ENCODE measurements around the gene LIN7A. TPM values are rescaled to one million over a fixed set of nuclear protein-coding genes. Genes with fewer than 3 reads are reported as not detected.

The LIN7A gene
- polyA plus RNA-seq, 1 donor from 2014 or later: 31.5 TPM

DNA sequence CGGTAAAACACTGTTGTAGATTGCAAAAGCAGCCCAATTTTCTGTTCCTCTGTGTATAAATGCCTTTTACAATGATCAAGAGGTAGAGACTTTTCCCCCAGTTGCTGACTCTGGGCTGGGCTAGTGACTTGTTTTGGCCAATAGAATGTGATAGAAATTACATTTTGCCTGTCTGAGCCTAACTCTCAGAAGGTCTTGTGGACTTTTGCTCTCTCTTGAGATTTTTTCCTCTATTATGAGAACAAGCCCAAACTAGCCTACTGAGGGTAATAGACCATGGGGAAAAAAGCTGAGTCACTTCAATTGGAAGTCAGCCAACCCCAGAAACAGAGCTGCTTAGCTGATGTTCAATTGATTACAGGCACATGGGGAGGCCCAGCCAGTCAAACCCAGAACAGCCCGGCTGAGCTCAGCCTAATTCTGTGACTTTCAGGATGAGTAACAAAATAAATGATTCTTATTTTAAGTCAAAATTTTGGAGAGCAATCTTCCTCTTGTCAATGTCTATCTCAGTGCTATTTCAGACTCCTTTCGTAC is 159.7 kb downstream of the LIN7A start:
- Histone ChIP-seq H3K9me2 (ENCODE audit: insufficient read depth, low read length) (no peaks in the 10 kb centered on the region), H3K4me3 (ENCODE audit: low read length) (no peak overlapping the region), H3K9ac (ENCODE audit: low read length) (no peak overlapping the region), H3K27ac (ENCODE audit: low read length) (no peak overlapping the region), H4K20me1 (ENCODE audit: insufficient read depth) (no peaks in the 10 kb centered on the region), H2AFZ (ENCODE audit: low read depth, low read length) (no peak overlapping the region), H3K79me2 (replicated peaks; ENCODE audit: insufficient read depth, low read length) (no peaks in the 10 kb centered on the region), H3K27me3 (ENCODE audit: insufficient read depth, low read depth, low read length) (no peaks in the 10 kb centered on the region), H3K9me3 (ENCODE audit: low read length) (no peaks in the 10 kb centered on the region), H3F3A (ENCODE audit: insufficient read depth, low read length, poor library complexity, severe bottlenecking) (no peaks in the 10 kb centered on the region), H3K4me2 (ENCODE audit: low read length) (no peak overlapping the region), H3K36me3 (ENCODE audit: insufficient read depth, low read length) (no peaks in the 10 kb centered on the region)
- no peak for TF ChIP-seq EP300 (conservative IDR thresholded peaks at IDR 0.05; ENCODE audit: poor library complexity, severe bottlenecking)
- no peak for TF ChIP-seq SMC3 (conservative IDR thresholded peaks at IDR 0.05; ENCODE audit: poor library complexity)
- TF ChIP-seq, protein P1, sequence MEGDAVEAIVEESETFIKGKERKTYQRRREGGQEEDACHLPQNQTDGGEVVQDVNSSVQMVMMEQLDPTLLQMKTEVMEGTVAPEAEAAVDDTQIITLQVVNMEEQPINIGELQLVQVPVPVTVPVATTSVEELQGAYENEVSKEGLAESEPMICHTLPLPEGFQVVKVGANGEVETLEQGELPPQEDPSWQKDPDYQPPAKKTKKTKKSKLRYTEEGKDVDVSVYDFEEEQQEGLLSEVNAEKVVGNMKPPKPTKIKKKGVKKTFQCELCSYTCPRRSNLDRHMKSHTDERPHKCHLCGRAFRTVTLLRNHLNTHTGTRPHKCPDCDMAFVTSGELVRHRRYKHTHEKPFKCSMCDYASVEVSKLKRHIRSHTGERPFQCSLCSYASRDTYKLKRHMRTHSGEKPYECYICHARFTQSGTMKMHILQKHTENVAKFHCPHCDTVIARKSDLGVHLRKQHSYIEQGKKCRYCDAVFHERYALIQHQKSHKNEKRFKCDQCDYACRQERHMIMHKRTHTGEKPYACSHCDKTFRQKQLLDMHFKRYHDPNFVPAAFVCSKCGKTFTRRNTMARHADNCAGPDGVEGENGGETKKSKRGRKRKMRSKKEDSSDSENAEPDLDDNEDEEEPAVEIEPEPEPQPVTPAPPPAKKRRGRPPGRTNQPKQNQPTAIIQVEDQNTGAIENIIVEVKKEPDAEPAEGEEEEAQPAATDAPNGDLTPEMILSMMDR (IDR thresholded peaks at IDR 0.05; ENCODE audit: poor library complexity, severe bottlenecking): no peak
- TF ChIP-seq EZH2 (IDR thresholded peaks at IDR 0.05; ENCODE audit: borderline replicate concordance, insufficient read depth, low read length, poor library complexity, severe bottlenecking): no peak
- TF ChIP-seq RAD21 (conservative IDR thresholded peaks at IDR 0.05): no peak
- no peak for TF ChIP-seq TAF1 (IDR thresholded peaks at IDR 0.05; ENCODE audit: low read depth)

DNA sequence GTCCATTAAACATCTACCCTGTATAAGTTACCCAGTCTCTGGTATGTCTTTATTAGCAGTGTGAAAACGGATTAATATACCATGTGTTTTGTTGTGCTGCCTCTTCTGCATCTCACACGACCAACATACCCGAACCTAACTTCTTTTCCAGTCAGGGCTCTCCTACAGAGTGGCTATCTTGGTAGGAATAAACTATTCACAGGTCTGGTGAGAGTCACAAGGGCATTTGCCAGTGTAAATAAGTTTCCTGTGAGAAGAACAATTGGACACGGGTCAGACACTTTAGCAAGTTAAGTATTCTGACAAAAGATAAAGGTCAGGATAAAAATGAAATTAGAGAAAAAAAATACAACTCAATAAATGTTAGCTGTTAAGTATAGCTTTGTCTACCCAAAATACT is 160.1 kb downstream of the LIN7A start:
- Histone ChIP-seq H3K9me3 (ENCODE audit: low read length) (no peaks in the 10 kb centered on the region), H3K36me3 (ENCODE audit: insufficient read depth, low read length) (no peaks in the 10 kb centered on the region), H3K27ac (ENCODE audit: low read length) (no peak overlapping the region), H3F3A (ENCODE audit: insufficient read depth, low read length, poor library complexity, severe bottlenecking) (no peaks in the 10 kb centered on the region), H3K27me3 (ENCODE audit: insufficient read depth, low read depth, low read length) (no peaks in the 10 kb centered on the region), H2AFZ (ENCODE audit: low read depth, low read length) (no peak overlapping the region), H3K4me2 (ENCODE audit: low read length) (no peak overlapping the region), H3K79me2 (replicated peaks; ENCODE audit: insufficient read depth, low read length) (no peaks in the 10 kb centered on the region), H3K9me2 (ENCODE audit: insufficient read depth, low read length) (no peaks in the 10 kb centered on the region), H4K20me1 (ENCODE audit: insufficient read depth) (no peaks in the 10 kb centered on the region), H3K4me3 (ENCODE audit: low read length) (no peak overlapping the region), H3K9ac (ENCODE audit: low read length) (no peak overlapping the region)
- TF ChIP-seq, protein P2, sequence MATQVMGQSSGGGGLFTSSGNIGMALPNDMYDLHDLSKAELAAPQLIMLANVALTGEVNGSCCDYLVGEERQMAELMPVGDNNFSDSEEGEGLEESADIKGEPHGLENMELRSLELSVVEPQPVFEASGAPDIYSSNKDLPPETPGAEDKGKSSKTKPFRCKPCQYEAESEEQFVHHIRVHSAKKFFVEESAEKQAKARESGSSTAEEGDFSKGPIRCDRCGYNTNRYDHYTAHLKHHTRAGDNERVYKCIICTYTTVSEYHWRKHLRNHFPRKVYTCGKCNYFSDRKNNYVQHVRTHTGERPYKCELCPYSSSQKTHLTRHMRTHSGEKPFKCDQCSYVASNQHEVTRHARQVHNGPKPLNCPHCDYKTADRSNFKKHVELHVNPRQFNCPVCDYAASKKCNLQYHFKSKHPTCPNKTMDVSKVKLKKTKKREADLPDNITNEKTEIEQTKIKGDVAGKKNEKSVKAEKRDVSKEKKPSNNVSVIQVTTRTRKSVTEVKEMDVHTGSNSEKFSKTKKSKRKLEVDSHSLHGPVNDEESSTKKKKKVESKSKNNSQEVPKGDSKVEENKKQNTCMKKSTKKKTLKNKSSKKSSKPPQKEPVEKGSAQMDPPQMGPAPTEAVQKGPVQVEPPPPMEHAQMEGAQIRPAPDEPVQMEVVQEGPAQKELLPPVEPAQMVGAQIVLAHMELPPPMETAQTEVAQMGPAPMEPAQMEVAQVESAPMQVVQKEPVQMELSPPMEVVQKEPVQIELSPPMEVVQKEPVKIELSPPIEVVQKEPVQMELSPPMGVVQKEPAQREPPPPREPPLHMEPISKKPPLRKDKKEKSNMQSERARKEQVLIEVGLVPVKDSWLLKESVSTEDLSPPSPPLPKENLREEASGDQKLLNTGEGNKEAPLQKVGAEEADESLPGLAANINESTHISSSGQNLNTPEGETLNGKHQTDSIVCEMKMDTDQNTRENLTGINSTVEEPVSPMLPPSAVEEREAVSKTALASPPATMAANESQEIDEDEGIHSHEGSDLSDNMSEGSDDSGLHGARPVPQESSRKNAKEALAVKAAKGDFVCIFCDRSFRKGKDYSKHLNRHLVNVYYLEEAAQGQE (IDR thresholded peaks at IDR 0.05; ENCODE audit: borderline replicate concordance): no peak
- TF ChIP-seq SMC3 (conservative IDR thresholded peaks at IDR 0.05; ENCODE audit: poor library complexity): no peak
- no peak for TF ChIP-seq POLR2AphosphoS5 (IDR thresholded peaks at IDR 0.05)
- no peak for TF ChIP-seq RAD21 (conservative IDR thresholded peaks at IDR 0.05)
- no peak for TF ChIP-seq EZH2 (IDR thresholded peaks at IDR 0.05; ENCODE audit: borderline replicate concordance, insufficient read depth, low read length, poor library complexity, severe bottlenecking)
- TF ChIP-seq TAF1 (IDR thresholded peaks at IDR 0.05; ENCODE audit: low read depth): no peak
- TF ChIP-seq, protein P1 (IDR thresholded peaks at IDR 0.05; ENCODE audit: poor library complexity, severe bottlenecking): no peak
- TF ChIP-seq EP300 (conservative IDR thresholded peaks at IDR 0.05; ENCODE audit: poor library complexity, severe bottlenecking): no peak
- no peak for TF ChIP-seq MXI1 (conservative IDR thresholded peaks at IDR 0.05; ENCODE audit: poor library complexity, severe bottlenecking)

All from neural cell (in vitro differentiated cells).